ENCODE results near the gene ZP4.

ZP4 gene

GRCh38 chr1:237868817-237869600, 21.7 kb downstream of the ZP4 start:
- in situ Hi-C loops (cut with MboI; ENCODE audit: low sequenced_read_pairs, unreplicated experiment) = no loop called here
- no peak for DNase-seq (ENCODE audit: low spot score)
- TF ChIP-seq CTCF (IDR thresholded peaks at IDR 0.05; ENCODE audit: borderline replicate concordance, control extremely low read depth, extremely low read depth, insufficient read depth, missing control alignments) = no peak

- no peak for DNase-seq (ENCODE audit: low spot score)
- TF ChIP-seq CTCF (IDR thresholded peaks at IDR 0.05; ENCODE audit: borderline replicate concordance, control extremely low read depth, extremely low read depth, insufficient read depth, missing control alignments) = no peak
- in situ Hi-C loops (cut with MboI; ENCODE audit: low sequenced_read_pairs, unreplicated experiment) = no loop called here
Measured at GRCh38 chr1:237867380-237867888, 23.3 kb downstream of the ZP4 start.

GRCh38 chr1:237864338-237865244, 26.1 kb downstream of the ZP4 start:
- DNase-seq (ENCODE audit: low spot score) = peak; percentile 60
- in situ Hi-C loops (cut with MboI; ENCODE audit: low sequenced_read_pairs, unreplicated experiment) = no loop called here
- peak; percentile 90 for TF ChIP-seq CTCF (IDR thresholded peaks at IDR 0.05; ENCODE audit: borderline replicate concordance, control extremely low read depth, extremely low read depth, insufficient read depth, missing control alignments)

GRCh38 chr1:237863234-237863633, 27.5 kb downstream of the ZP4 start:
- in situ Hi-C loops (cut with MboI; ENCODE audit: low sequenced_read_pairs, unreplicated experiment) = no loop called here
- DNase-seq (ENCODE audit: low spot score) = no peak
- no peak for TF ChIP-seq CTCF (IDR thresholded peaks at IDR 0.05; ENCODE audit: borderline replicate concordance, control extremely low read depth, extremely low read depth, insufficient read depth, missing control alignments)

- in situ Hi-C loops (cut with MboI; ENCODE audit: low sequenced_read_pairs, unreplicated experiment) = no loop called here
- no peak for DNase-seq (ENCODE audit: low spot score)
Measured at GRCh38 chr1:237861944-237862343, 28.8 kb downstream of the ZP4 start.

More at GRCh38 chr1:237861944-237862343, 28.8 kb downstream of the ZP4 start:
- no peak for TF ChIP-seq CTCF (IDR thresholded peaks at IDR 0.05; ENCODE audit: borderline replicate concordance, control extremely low read depth, extremely low read depth, insufficient read depth, missing control alignments)

Data from GM13976 (cell line).